HG02571 (cell line): Measurements from ENCODE around the gene KLHL34.

Source experiments
- ATAC-seq: cut with Tn5 transposase; IDR thresholded peaks from one replicate; pipeline ENCODE4 v1.9.1; 2021; ENCODE audit warnings: mild to moderate bottlenecking, moderate library complexity; ENCODE audit not compliant: unreplicated experiment

KLHL34 gene

GRCh38 chrX:21658152-21658737 is at the start of gene KLHL34:
KLHL34 (minus strand) TSS chrX:21658330; CDS start chrX:21657788, 542 bp downstream.
- ATAC-seq, result no peak

- no peak for ATAC-seq
Observed at GRCh38 chrX:21705225-21705624, 47.1 kb upstream of the KLHL34 start.

- ATAC-seq, result no peak
Observed at GRCh38 chrX:21702725-21703124, 44.6 kb upstream of the KLHL34 start.

- no peak for ATAC-seq
Observed at GRCh38 chrX:21700967-21701366, 42.8 kb upstream of the KLHL34 start.

- ATAC-seq, result no peak
Observed at GRCh38 chrX:21700275-21700674, 42.1 kb upstream of the KLHL34 start.

GRCh38 chrX:21699136-21699535 is 41.0 kb upstream of the KLHL34 start:
- ATAC-seq, result no peak

- no peak for ATAC-seq
Observed at GRCh38 chrX:21698272-21698671, 40.1 kb upstream of the KLHL34 start.

GRCh38 chrX:21691512-21692018 is 33.4 kb upstream of the KLHL34 start:
- no peak for ATAC-seq

GRCh38 chrX:21683941-21684340 is 25.8 kb upstream of the KLHL34 start:
- no peak for ATAC-seq

GRCh38 chrX:21678048-21678612 is 20.0 kb upstream of the KLHL34 start:
- no peak for ATAC-seq

- ATAC-seq, result no peak
Observed at GRCh38 chrX:21675931-21676330, 17.8 kb upstream of the KLHL34 start.

- no peak for ATAC-seq
Observed at GRCh38 chrX:21674430-21675186, 16.5 kb upstream of the KLHL34 start.

- no peak for ATAC-seq
Observed at GRCh38 chrX:21666679-21667078, 8.5 kb upstream of the KLHL34 start.

GRCh38 chrX:21666252-21666651 is 8.1 kb upstream of the KLHL34 start:
- no peak for ATAC-seq

GRCh38 chrX:21662761-21663160 is 4.6 kb upstream of the KLHL34 start:
- no peak for ATAC-seq

GRCh38 chrX:21661316-21661715 is 3.2 kb upstream of the KLHL34 start:
- no peak for ATAC-seq

- ATAC-seq, result no peak
Observed at GRCh38 chrX:21660156-21660555, 2.0 kb upstream of the KLHL34 start.

GRCh38 chrX:21659320-21659719 is 1.2 kb upstream of the KLHL34 start:
- ATAC-seq, result no peak

- no peak for ATAC-seq
Observed at GRCh38 chrX:21658746-21659145, 616 bp upstream of the KLHL34 start.

GRCh38 chrX:21657318-21658151 is 595 bp downstream of the KLHL34 start:
- no peak for ATAC-seq
